Measurements from ENCODE around the gene MDK. TPM values are rescaled to one million over a fixed set of nuclear protein-coding genes. Genes with fewer than 3 reads are reported as not detected.

The MDK gene
- total RNA-seq, 2 donors from 2014 or later, result 5.8 to 14.8 TPM

DNA sequence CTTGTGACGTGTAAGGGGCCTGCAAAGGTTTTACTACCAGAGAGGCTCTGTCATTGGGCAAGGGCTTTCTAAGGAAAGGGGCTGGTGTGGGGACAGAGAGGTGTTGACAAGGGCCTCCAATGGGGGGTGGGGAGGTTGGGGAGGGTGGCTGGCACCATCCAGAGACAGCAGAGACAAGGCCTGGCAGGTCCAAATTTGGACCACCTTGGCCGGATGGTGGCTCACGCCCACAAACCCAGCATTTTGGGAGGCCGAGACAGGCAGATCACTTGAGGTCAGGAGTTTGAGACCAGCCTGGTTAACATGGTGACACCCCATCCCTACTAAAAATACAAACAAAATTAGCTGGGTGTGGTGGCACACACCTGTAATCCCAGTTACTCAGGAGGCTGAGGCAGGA is 12.3 kb downstream of the MDK start:
- no peaks in the 10 kb centered on the region for H3K9me3 Mint-ChIP-seq
- H3K27ac Mint-ChIP-seq, result no peak overlapping the region
- DNase-seq (ENCODE audit: low spot score in 2 of 2) (no peak), ATAC-seq (no peak)
- H3K36me3 Mint-ChIP-seq, result peaks cover 7 to 12% of the 10 kb centered on the region in 2 donors

DNA sequence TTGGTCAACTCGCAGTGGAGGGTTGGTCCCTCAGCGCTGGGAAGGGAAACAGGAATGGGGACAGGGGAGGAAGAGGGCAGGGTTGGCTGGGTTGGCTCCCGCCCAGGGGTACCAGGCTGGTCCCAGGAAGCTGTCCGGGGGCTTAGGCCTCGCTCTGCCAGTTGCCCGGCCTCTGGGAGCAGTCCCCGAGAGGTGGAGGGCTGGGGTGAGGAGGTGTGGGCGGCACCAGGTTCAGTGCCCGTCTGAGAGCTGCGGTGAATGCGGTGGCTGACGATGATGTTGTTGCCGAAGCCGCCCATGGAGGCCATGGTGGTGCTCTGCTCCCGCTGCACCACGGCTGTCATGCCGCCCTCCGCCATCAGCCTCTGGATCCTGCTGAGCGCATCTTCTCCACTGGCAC is 16.1 kb downstream of the MDK start:
- DNase-seq (ENCODE audit: low spot score in 2 of 2) (no peak), ATAC-seq (no peak)
- Mint-ChIP-seq H3K36me3 (peaks cover 6 to 12% of the 10 kb centered on the region in 2 donors), H3K9me3 (no peaks in the 10 kb centered on the region), H3K27ac (peak overlapping the region in 1 of 2 donors; percentile 89)

DNA sequence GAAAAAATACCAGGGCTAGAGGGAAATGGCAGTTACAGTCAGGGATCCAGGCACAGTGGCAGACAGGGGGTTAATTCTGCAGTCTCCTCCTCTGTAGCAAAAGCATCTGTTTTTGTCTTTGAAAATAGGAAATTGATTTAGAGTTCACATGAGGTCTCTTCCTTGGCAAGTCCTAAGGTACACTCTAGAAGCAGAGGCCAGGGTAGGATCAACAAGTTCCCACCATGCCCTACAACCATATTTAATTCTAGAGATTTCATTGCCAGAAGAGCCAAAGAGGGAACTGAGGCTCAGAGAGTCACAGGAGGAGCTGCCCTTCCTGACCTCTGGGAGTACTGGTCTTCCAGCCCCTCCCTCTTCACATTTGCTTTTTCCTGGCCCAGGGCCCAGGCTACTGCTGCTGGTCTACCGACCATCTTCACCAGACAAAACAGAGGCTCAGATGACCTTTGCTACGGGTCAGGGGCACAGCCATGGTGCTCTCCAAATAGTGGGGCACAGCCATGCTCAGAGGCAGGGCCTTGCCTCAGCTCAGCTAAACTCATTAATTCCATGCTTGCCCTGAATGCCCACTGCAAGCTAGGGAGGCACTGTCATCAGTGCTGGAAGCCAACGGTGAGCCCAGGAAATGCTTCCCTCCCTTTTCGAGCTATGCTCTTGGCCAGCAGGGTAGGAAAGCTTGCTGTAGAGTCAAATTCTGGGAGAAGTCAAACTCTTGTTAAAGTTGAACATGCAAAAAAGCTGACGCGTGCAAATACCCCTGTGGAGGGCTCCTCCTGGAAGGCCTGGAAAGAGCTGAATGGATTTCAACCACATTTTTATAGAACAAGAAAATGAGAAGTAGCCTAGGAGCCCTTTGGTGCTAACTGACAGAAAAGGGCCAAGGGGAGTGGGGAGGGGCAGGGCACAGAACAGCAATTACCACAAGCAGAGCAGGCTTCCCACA is 21.8 kb downstream of the MDK start:
- ATAC-seq (no peak), DNase-seq (ENCODE audit: low spot score in 2 of 2) (no peak)
- no peaks in the 10 kb centered on the region for H3K9me3 Mint-ChIP-seq
- H3K27ac Mint-ChIP-seq, result peak overlapping the region in 1 of 2 donors; percentile 5
- peaks cover 5 to 13% of the 10 kb centered on the region in 2 donors for H3K36me3 Mint-ChIP-seq

DNA sequence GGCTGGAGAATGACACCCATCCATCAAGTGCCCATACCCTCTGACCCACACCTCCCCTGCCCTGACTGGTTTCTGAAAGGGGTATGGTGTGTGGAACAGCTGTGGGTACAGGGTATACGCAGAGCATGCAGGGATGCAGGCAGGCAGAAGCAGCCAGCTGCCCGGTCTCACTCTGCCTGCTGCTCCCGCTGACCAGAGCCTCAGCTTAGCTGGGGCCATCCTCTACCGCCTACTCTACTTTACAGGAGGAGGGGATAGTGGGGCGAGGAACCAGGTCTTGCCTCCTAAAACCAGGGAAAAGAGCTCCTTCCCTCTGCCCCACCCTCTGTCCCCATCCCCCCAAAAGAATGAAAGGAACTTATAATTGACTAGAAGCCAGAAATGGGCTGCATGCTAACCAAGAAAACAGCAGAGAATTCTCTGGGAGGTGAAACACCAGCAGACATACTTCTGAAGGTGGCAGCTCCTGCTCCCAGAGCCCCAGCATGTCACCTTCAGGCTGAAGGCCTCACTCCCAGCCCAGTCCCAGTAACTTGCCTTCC is 23.1 kb downstream of the MDK start:
- no peak for ATAC-seq
- H3K36me3 Mint-ChIP-seq, result peaks cover 5 to 13% of the 10 kb centered on the region in 2 donors

DNA sequence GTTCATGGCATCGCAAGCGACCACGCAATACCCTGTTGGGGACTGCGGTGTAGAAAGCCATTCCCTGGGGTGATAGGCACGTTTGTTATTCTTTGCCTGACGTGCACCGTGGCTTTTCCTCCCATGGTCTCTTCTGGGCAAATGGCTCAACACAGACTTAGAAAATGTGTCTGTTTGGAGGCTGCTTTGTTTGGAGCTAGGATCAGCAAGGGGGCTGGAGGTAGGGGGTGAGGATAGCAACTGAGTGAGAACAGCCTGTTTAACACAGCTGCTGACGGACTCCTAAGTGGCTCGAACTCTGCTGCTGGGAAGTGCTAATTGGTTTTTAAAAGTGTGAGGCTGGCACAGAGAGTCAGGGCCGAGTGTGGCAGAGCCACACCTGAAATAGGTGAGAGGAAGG is 26.2 kb downstream of the MDK start:
- no peaks in the 10 kb centered on the region for H3K9me3 Mint-ChIP-seq
- ATAC-seq (no peak), DNase-seq (ENCODE audit: low spot score in 2 of 2) (peak in 1 of 2 donors; percentile 26)
- peak overlapping the region; percentile 4 to 19 for H3K27ac Mint-ChIP-seq
- H3K36me3 Mint-ChIP-seq, result peaks cover 5 to 19% of the 10 kb centered on the region in 2 donors

More for the DNA sequence above, 23.1 kb downstream of the MDK start:
- Mint-ChIP-seq H3K27ac (no peak overlapping the region), H3K9me3 (no peaks in the 10 kb centered on the region)
- no peak for DNase-seq (ENCODE audit: low spot score in 2 of 2)

DNA sequence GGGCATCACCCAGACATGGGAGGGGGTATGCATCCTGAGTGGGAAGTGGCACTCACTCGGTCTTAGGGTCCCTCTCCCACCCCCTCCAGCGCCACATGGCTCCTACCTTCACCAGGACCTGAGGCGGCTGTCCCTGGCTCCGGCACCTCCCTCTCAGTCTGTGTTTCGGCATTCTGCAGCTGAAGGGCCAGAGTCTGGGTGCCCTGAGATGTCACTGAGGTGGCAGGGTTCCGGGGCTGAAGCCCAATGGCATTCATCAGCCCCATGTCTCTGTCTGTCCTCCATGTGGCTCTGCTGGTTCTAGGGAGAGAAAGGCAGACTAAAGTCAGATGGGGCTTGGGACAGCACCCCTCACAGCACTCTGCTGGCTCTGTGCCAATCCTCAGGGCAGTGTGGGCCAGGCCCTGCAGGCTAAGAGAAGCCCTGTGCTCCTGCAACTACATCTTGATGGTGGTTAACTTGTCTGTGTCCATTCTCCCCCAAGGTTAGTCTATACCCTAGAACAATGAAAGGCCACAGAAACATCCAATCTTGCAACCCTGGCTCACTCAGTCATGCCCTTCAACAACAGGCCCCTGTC is 27.0 kb downstream of the MDK start:
- ATAC-seq (no peak), DNase-seq (ENCODE audit: low spot score in 2 of 2) (peak in 1 of 2 donors; percentile 35)
- H3K36me3 Mint-ChIP-seq, result peaks cover 5 to 14% of the 10 kb centered on the region in 2 donors
- no peaks in the 10 kb centered on the region for H3K9me3 Mint-ChIP-seq
- H3K27ac Mint-ChIP-seq, result no peak overlapping the region

DNA sequence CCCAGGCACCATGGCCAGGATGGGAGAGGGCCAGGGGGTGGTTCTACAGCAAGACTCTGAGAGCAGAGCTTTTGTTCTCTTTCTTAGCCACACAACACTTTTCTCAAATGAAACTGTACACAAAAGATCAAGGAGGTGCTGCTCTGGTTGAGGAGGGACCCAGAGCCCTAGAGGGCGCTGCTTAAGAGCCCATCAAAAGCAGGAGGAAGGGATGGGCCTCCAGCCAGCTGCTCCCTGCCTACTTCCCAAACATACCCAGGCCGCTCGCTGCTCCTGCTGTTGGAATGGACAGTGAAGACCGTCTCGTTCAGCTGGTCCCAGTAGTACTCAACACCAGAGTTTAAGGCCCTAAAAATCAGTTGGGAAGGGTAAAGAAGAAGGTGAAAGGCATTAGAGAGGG is 28.6 kb downstream of the MDK start:
- Mint-ChIP-seq H3K27ac (peak overlapping the region in 1 of 2 donors; percentile 3), H3K9me3 (no peaks in the 10 kb centered on the region), H3K36me3 (peaks cover 13 to 15% of the 10 kb centered on the region in 2 donors)
- ATAC-seq (no peak), DNase-seq (ENCODE audit: low spot score in 2 of 2) (peak in 1 of 2 donors; percentile 9)

DNA sequence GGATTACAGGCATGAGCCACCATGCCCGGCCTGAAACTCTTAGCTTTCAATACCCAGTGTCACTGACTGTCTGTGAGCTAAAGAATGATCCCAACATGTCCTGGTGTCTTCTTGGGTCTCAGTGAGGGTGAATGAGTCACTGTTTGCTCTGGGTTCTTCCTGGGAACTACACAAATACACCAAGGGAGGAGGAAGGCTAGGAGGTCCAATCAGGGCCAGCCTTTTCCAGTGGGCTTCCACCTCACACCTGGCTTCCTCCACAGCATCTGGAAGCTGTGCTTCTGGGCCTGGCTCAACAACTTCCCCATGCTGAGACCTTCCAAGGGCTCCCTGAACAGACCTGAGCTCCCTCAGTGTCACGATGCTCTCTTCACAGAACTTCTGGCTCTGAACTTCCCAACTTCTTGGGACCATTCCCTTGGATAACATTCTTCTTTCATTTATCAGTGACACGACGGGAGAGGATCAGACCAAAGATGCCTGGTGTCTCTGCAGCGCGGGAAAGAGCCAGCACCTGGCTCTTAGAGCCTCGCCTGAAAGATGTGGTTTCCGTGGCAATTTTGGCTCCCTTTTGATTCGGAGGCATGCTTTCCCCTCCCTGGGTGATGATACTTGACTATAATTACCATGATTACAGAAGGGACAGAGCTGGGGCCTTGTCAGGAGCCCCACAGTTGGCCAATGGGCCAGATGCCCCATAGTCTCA is 32.4 kb downstream of the MDK start:
- no peak for ATAC-seq
- H3K9me3 Mint-ChIP-seq, result no peaks in the 10 kb centered on the region
- H3K36me3 Mint-ChIP-seq, result peaks cover 10 to 26% of the 10 kb centered on the region in 2 donors
- H3K27ac Mint-ChIP-seq, result peak overlapping the region in 1 of 2 donors; percentile 1
- peak in 1 of 2 donors; percentile 25 for DNase-seq (ENCODE audit: low spot score in 2 of 2)

DNA sequence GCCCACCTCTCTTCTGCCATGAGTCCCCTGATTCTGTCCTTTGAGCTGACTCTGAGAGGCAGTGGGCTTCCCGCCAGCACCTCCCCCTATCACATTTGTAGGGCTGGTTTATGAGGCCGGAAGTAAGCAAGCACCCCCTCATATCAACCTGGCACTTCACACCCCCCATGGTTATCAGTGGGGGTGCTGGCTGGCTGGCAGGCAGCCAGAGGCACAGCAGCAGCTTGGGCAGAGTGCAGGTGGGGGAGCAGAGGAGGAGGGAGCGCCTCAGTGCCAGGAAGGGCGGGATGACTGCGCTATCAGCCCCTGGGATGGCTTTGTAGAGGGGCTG is 33.0 kb downstream of the MDK start:
- H3K27ac Mint-ChIP-seq, result peak overlapping the region; percentile 8 to 50
- H3K9me3 Mint-ChIP-seq, result no peaks in the 10 kb centered on the region
- DNase-seq (ENCODE audit: low spot score in 2 of 2) (peak in 1 of 2 donors; percentile 20), ATAC-seq (no peak)
- peaks cover 10 to 26% of the 10 kb centered on the region in 2 donors for H3K36me3 Mint-ChIP-seq

DNA sequence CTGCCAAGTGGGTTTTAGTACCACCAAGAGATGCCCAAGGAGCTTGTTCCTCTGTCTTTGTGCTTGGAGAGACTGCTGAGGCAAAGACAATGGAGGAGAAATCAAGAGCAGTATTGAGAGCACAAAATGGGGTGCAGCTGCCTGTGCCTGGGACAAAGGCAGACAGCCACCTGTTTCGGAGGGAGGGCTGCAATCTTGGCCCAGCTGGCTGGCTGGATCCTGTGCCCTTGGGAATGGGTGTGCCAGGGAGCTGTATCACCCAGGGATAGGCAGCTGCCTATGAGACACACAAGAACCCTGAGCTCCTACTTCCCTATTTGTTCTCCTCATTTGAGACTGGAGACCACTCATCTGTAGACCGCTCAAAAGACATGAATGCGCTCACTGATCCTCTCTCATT is 33.4 kb downstream of the MDK start:
- DNase-seq (ENCODE audit: low spot score in 2 of 2) (peak in 1 of 2 donors; percentile 35), ATAC-seq (no peak)
- Mint-ChIP-seq H3K9me3 (no peaks in the 10 kb centered on the region), H3K27ac (peak overlapping the region in 1 of 2 donors; percentile 8), H3K36me3 (peaks cover 10 to 23% of the 10 kb centered on the region in 2 donors)

DNA sequence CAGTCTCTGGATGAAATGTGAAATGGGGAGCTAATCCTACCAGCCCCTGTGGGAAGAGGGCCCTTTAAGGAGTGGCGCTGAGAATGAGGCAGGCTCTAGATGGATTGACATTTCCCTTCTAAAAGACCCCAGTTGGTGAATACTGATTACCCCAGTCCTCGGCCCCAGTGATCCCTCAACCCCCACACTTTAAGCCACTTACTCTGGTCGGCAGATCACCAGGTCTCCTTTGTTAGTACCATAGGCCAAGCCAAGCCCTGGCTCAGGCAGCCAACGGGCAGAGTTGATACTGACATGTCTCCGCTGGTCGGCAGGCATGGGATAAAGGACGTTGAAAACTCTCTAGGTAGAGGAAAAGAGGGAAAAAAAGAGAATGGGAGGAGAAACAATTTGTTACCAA is 36.2 kb downstream of the MDK start:
- H3K9me3 Mint-ChIP-seq, result no peaks in the 10 kb centered on the region
- peak in 1 of 2 donors; percentile 37 for DNase-seq (ENCODE audit: low spot score in 2 of 2)
- no peak for ATAC-seq
- H3K36me3 Mint-ChIP-seq, result peaks cover 10 to 20% of the 10 kb centered on the region in 2 donors
- no peak overlapping the region for H3K27ac Mint-ChIP-seq

DNA sequence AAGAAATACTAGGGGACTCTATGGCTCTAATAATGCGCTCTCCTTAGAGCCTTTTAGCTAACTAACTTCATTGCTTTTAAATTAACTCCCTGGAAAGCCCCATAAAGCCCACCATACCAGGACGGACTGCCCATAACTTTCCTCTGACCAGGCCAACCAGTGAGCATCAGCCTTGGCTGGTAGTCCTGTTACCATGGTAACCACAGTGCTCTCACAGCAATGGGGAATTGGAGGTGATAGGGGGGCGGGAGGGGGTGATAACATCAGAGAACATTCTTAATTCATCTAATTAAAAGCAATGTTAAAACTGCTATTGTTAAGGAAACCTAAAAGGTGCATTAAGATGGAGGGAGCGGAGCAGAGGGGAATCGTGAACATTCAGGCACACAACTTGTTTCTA is 37.3 kb downstream of the MDK start:
- DNase-seq (ENCODE audit: low spot score in 2 of 2), result no peak
- peaks cover 10 to 20% of the 10 kb centered on the region in 2 donors for H3K36me3 Mint-ChIP-seq

DNA sequence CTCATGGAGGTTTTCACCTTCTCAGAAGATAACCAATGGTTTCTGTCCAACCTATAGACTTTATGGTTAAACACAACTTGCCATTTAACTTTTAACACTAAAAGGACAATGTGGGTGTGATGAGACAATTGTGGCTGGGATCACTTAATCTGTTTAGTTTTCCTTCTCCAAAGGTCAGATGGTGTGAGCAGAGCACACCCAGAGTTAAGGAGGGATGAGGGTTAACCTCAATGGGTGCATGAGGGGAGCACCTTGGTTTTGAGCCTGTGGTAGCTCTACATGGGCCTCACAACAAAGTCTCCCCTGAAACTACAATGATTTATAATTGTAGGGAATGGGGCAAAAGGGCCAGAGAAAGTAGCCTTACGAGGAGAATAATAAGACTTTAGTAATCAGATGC is 39.0 kb downstream of the MDK start:
- Mint-ChIP-seq H3K9me3 (no peaks in the 10 kb centered on the region), H3K27ac (no peak overlapping the region), H3K36me3 (peaks cover 0 to 15% of the 10 kb centered on the region in 2 donors)
- DNase-seq (ENCODE audit: low spot score in 2 of 2) (no peak), ATAC-seq (peak in 1 of 2 donors; percentile 59)

More for the DNA sequence above, 37.3 kb downstream of the MDK start:
- Mint-ChIP-seq H3K27ac (no peak overlapping the region), H3K9me3 (no peaks in the 10 kb centered on the region)
- no peak for ATAC-seq

DNA sequence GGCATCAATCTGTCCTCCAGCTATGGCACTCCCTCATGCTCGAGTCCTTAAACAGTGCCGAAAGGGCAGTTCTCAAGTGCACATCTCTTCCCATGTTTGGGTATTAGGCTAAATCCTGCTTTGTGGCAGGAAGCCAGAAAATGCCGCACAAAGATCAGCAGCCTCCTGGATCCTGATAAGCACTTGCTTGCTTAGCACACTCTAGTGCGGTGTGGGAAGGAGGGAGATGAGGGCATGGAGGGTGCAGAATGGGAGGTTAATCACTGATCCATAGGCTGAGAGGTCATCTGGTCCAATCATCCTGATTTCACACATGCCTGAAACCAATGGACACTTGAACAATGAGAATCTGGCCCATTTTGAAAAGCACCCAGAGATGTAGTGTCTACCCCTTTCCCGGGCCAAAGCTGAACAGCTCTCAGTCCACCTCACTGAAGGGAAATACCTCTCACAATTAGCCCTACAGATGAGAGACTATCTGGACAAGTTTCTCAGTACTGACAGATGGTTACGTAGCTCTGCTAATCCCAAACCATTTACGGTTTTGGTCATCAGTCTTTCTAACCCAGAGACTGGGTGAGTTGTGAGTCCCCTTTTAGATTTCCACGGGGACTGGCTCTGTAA is 39.9 kb downstream of the MDK start:
- H3K9me3 Mint-ChIP-seq, result no peaks in the 10 kb centered on the region
- DNase-seq (ENCODE audit: low spot score in 2 of 2) (peak in 1 of 2 donors; percentile 28), ATAC-seq (no peak)
- peaks cover 0 to 10% of the 10 kb centered on the region in 2 donors for H3K36me3 Mint-ChIP-seq
- H3K27ac Mint-ChIP-seq, result no peak overlapping the region

DNA sequence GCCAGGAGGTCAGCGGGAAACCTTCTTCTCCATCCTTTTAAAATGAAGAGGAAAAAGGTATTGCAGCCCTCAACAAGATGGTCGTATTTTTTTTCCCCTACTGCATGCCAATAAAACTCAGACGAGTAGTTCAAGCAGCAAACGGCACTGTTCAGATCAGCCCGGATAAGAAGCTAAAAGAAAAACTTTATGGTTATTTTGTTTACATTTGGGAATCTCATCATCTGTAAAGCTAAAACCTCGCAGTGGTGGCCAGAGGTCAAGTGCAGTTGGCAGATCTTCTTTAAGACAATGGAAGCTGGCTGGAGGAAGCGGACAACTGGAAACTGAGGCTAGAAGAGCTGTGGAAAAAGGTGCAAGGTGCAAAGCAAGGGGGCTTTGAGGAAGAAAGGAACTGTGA is 41.1 kb downstream of the MDK start:
- Mint-ChIP-seq H3K27ac (no peak overlapping the region), H3K9me3 (no peaks in the 10 kb centered on the region), H3K36me3 (peaks cover 0 to 4% of the 10 kb centered on the region in 2 donors)
- no peak for ATAC-seq
- DNase-seq (ENCODE audit: low spot score in 2 of 2), result no peak

DNA sequence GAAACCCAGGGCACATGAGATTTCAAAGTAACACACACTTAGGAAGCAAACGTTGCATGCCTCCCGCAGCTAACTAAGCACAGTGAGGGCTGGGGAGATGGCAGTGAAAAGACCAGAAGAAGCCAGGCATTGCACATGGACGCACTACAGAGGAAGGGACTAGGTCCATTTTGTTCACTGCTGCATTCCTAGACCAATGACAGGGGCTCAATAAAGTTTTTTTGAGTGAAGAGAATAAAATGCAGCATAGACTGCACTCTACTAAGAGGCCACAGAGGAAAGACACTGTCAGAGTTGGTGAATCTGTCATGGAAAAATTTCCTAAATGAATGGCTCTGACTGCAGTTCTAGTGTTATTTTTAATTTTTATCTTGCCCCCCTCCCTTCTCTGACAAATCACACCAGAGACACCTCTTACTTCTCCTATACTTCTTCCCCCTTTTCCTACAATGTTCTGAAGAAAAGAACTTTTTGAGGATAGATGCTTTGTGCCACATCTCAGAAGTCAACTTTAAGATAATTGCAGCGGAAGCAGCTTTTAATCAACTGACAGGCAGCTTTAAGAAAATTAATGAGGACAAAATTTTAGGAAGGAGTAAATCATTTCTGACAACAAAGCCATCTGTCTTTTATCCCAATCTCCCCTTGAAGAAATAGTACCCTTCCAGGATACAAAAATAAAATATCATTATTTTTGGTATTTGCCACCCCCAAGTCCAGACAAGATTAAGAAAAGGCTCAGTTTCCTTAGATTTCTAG is 44.9 kb downstream of the MDK start:
- no peak for DNase-seq (ENCODE audit: low spot score in 2 of 2)
- H3K36me3 Mint-ChIP-seq, result peaks cover 0 to 4% of the 10 kb centered on the region in 2 donors
- no peak for ATAC-seq
- H3K27ac Mint-ChIP-seq, result peak overlapping the region in 1 of 2 donors; percentile 34
- H3K9me3 Mint-ChIP-seq, result no peaks in the 10 kb centered on the region

Measured in activated naive CD4-positive, alpha-beta T cell treated with anti-CD3 and anti-CD28 coated beads, Interleukin-2, amount 50 U/mL, for 72 hours (primary cell).